Hindlimb muscle (tissue), 1 donor: ENCODE data around the gene C6orf58. TPM values are rescaled to one million over a fixed set of nuclear protein-coding genes. Genes with fewer than 3 reads are reported as not detected.

Source experiments
- DNase-seq: peaks from one replicate; pipeline ENCODE4 v3.0.0-alpha.2; 2013
- polyA plus RNA-seq: library from polyadenylated mRNA; unstranded; fragments of 120-200 nt; gene quantifications from one replicate; pipeline ENCODE4 v1.2.1, GENCODE V29; 2013; ENCODE audit not compliant: insufficient read length

The C6orf58 gene
- 1.0 TPM for polyA plus RNA-seq

DNA sequence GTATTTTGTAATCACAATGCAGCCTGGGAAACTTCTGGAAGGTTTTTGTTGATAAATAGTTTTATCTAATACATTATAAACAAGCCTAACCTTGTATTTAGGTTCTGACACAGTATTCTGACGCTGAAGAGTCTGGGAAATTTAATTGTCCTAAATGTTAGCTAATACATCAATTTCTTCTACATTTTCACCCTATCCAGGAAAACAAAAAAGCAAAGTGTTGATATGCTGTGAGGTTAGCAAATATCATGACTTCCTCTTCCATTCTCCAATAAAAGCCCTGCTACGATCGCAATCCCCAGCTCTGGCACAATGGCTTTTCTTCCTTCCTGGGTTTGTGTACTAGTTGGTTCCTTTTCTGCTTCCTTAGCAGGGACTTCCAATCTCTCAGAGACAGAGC, at the start of gene C6orf58:
C6orf58 (plus strand) TSS at position 301 of the 400 bp plus-strand sequence; CDS start at position 313, 12 bp downstream.
- no peak for DNase-seq

DNA sequence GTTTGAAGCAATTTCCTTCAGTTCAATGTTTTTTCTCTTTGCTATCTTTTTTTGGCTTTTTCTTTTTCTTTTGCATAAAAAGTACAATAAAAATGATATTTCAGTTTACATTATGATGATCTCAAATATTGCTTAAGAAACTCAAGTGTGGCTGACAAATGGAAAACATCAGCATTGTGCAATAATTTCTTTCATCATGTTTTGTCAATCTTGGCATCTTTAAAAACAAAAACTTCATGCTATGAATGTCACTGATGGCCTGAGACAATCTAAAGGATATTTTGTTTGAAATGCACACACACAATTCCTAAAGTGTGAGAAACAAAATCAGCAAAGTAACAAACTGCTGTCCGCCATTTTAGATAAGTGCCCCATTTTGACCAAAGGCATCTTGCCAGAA, 44.0 kb upstream of the C6orf58 start:
- DNase-seq: no peak

DNA sequence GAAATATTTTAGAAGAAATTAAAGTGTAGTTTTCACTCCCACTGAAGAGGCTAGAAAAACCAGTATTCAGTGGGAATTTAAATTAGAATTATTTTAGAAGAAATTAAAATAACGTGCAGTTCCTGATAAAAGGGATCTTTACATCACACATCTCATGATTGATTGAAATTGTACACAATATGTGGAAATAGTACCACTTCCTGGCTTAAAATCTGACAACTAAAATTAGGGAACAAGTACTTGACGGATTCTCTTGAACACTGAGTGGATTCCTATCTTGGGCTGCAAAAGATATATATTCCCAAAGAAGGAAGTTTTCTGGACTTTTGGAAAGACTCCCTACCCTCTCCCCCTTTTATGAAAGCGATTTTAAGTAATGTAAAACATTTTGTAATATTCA, 43.2 kb upstream of the C6orf58 start:
- DNase-seq: no peak

DNA sequence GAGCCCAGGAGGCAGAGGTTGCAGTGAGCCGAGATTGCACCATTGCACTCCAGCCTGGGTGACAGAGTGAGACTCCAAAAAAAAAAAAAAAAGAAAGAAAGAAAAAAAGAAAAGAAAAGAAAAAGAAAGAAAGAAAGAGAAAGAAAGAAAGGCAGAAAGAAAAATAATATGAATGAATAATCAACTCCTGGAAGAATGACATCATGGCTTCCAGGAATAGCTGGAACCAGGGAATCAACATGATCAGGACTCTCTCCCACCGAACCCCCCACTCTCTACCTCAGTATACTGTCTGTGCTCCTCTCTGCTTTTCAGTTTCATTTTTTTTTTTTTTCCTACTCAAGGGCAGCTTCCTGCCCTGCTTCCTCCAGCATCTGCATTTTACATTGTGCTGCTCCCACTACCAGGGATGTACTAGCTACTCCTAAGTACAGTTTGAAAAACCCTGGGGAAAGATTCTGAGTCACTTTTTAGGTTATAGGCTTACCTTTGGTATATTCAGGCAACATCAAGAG, 38.2 kb upstream of the C6orf58 start:
- DNase-seq: no peak

DNA sequence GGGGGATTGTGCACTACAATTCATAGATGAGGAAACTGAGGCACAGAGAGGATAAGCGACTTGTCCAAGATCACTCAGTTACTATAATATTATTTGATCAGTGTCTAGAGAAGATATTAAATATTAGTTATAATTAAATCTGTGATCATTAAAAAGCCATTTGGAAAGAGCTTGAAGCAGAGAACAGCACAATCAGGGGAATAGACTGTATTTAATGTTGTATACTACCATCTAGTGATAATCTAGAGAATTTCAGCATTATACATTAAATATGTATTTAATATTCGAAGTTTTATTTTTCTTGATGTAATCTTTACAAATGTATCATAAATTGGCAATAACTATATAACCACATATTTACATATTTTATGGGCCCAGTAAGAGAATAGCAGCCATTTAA, 37.7 kb upstream of the C6orf58 start:
- no peak for DNase-seq

DNA sequence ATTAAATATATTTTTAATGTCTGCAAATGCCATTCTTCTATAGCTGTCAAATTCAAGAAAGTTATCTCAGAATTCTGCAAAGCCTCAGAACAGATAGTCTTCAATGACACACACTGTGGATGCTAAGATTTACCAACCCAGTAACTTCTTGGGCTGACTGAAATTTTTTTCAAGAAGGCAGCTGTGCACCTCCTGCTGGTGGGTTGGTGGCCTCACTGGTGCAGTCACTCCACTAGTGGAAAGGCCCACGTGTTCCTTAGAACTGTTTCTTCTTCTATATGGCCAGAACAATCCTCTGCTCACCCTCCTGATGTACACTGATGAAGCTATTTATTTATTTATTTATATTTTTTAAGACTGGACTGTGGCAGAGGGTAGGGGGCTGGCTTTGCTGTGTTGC, 29.8 kb upstream of the C6orf58 start:
- no peak for DNase-seq

DNA sequence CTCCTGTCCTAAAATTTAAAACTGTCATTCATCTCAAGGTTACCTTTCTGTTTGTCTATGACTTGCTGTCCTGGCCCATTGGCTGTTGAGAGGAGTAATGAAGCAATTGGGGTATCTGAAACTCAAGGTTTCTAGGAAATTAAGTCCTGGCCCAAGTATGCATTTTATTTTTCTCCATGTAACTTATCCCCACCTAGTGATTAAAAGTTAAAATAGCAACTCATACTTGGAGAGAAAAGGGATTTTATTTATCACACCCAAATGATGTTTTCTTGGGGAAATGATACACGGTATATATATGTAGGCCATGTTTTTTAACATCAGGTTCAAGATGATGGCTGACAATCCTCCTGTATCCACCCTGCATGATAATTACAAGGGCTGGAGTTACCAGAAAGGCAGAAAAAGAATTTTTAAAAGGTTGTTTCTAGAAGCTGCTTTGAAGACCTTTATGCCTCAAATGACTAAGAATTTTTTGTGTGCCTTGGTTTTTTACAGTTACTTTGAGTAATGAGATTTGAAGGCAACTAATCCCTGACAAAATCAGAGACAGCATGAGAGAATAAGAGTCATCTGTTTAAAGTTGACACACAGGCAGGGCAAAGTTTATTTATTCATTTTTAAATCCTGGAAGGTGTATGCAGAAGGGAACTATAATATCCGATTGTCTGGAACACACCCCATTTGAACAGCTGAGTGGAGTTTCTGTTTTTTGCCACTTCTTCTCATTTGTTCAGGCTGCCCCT, 28.9 kb upstream of the C6orf58 start:
- DNase-seq: no peak

DNA sequence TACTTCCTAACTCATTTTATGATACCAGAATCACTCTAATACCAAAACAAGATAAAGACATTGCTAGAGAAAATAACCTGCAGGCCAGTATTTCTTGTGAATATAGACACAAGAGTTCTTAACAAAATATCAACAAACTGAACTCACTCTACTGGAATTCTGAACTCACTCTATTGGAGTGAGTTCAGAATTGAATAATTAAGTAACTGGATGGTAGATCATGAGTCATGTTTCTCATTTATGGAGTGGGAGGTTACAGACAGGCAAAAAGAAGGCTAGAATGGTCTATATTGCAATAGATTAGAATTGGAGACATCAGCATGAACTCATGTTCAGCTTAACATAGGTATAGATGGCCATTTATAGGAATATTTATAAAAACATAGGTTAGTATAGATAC, 26.6 kb upstream of the C6orf58 start:
- no peak for DNase-seq

DNA sequence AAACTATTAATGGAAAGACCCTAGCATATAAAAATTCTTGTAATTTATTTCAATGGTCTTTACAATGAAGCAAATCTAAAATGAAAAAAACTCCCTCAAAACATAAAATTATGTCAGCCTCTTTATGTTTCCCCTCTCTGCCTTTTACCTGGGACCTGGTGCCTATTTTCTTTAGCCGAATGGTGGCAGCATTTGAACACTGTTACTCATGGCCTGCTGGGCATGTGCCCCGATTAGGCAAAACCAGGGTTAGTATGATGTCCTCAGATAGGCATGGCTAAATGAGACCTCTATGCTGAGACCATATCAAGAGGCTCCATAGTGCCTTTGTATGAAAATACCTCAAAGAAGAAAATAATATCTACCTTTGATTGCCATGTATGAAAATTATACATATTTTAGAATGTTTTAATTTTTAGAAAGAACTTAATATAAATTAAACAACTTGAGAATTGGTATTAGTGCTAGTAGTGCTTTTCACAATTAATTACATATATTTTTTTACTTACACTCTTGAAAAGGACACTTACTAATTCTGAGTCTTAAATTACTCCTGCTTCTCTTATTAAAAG, 22.5 kb upstream of the C6orf58 start:
- DNase-seq: no peak

DNA sequence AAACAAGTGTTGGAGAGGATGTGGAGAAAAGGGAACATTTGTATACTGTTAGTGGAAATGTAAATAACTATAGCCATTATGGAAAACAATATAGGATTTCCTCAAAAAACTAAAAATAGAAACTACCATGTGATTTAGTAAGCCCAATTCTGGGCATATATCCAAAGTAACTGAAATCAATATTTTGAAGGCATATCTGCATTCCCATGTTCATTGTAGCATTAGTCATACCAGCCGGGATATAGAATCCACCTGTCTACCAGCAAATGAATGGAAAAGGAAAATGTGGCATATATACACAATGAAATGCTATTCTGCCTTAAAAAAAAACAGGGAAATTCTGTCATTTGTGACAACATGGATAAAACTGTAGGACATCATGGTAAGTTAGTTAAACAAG, 15.3 kb upstream of the C6orf58 start:
- no peak for DNase-seq

DNA sequence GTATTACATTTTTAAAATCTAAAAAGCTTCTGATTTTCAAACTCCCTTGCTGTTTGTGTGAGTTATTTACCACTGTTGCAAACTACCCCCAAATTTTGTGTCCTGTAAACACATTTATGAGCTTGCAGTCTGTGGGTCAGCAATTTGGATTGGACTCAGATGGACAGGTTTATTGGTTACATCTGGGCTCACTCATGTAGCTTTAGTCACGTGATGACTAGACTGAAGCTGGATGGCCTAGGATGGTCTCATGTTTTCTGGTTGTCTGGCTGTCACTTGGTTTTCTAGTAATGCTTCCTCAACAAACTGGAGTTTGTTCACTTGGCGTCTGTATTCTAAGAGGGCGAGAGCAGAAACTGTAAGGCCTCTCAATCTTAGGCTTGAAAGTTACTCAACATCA, 12.2 kb upstream of the C6orf58 start:
- no peak for DNase-seq

DNA sequence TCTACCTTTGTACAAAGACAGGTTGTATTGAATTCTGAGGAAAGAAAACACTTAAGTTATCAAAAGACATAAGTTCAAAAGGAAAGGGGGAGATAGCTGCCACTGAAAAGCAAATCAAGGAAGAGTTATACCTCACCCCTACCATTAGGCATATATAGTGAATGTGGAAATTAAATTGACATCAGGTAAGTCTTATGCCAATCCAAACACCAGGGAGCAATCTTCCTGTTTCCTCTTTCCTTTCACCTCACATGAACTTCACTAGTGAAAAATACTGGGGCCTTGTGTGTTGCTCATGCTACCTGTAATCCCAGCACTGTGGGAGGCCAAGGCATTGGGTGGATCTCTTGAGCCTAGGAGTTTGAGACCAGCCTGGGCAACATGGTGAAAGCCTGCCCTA, 10.9 kb upstream of the C6orf58 start:
- DNase-seq: no peak

DNA sequence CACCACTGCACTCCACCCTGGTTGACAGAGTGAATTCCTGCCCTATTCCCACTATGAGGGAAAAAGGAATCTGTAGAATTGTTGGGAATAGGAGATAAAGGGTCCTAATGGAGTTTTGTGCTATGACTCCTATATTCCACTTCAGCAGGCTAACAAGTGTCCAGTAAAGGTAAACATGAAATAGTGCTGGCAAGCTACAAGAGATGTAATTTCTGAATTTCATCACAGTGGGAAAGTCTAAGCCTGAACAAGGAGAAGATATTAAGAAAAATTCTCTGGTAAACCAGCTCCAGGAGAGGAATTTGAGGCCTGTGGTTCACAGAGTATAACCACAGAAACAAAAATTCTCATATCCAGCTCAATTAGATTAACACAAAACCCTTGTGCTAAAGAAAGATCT, 10.3 kb upstream of the C6orf58 start:
- no peak for DNase-seq

DNA sequence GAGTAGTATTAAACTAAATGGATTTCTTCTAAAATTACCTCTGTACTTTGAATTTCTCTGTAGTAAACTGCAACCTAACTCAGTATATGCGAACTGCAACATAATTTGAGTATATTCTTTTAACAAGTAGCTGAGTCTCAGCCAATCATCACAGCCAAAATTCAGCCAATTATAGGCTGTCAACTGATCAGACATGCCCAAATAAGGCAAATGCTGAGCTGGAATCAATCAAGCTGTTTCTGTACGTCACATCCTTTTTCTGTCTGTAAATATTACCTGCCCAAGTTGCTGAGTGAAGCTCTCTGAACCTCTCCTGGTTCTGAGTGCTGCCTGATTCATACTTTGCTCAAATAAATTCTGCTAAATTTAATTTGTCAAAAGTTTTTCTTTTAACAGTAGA, 9.5 kb upstream of the C6orf58 start:
- no peak for DNase-seq

DNA sequence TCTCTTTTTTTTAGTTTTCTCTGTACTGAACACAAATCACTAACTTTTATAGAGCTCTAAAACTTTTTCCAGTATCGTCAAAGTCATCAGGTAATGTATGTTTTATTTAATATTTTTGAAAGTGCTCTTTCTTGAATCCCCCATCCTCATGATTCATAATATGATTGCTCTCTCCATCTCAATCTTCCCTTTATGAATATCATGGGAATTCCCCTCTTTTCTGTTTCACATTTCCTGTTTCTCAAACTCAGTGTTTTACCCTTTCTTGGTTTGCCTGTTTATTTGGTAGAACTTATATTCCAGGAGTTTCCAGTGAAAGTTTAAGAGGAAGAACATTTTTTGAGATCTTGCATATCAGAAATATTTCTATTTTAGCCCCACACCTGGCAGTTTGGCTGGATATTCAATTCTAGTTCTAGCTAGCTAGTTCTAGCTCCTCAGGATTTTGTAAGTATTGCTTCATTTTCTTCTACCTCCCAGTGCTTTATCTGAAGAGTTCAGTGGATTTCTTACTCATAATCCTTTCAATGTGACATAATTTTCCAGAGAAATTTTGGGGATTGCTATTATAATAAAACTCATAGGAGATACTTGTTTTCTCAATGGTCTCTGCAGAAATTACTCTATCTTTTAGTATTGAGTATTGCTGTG, 6.1 kb upstream of the C6orf58 start:
- no peak for DNase-seq

DNA sequence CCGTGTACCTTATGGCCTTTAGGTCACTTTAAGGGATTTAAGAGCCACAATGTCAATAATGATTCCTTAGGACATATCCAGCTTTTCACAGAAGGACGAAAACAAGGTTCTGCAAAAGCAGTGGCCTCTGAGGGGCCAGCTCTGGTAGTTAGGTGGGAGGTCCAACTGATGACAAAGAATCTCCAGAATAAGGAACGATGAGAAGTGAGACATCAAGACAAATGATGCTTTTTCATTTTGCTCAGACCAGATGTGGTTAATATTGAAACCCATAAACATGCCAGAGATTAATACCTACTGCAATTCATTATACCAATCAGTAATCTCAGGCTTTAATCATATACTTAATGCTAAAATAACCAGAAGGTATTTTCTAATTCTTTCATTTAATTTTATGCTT, 1.9 kb downstream of the C6orf58 start:
- DNase-seq: no peak

DNA sequence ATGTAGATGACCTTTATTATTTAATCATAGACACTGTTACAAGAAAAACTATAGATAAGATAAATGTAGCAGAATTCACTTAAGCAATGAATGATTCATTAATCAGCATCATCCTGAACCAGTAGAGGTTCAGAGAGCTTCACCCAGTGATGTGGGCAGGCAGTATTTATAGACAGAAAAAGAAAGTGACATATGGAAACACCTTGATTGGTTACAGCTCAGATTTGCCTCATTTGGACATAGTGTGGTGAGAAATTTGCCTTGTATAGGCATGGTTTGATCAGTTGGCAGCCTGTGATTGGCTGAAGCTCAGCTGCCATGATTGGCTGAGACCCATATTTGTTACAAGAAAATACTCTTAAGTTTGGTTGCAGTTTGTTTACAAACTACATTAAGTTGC, 4.6 kb downstream of the C6orf58 start:
- no peak for DNase-seq

DNA sequence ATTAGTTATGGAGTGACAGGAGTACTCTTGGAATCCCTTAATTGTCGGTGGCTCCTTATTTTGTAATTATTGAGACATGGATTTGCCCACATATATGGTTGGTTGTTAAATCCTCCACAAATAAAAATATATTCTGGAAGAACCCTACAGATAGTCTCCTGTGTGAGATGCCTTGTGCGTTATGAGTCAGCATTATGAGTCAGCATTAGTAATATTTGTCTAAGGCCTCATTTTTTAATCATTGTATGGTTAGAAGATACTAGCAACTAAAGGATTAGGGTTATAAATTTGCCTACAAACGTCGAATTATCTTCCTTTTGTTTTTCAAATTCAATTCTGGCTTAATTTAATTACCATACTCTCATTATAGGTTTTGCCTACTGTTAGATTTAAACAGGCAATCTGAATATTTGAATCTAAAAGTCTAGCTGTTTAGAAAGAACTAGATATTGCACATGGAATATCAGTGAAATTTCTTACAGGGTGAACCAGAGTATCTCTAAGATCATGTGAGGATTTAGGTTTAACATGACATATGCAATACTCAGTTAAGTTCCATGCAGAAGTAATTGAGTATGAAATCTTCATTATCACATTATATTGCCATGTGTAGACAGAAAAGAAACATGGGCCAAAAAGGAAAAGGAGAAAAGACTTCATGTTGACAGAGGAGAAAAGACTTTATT, 5.9 kb downstream of the C6orf58 start:
- DNase-seq: no peak

DNA sequence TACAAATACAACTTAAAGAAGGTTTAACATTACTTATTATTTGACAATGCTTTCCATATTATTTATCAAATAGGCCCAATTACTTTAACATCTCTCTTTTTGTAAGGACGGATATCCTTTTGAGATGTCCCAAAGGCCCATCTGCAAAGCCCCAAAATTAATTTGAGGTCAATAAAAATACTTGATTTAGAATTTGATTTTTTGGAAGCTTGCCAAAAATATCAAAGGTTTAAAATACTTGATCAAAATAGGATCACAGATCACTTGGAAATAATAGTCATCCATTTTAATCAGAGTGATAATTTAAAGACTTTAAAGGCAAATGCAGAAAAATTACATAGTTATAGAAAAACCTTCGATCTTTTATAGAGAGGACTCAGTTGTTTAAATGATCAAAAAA, 8.1 kb downstream of the C6orf58 start:
- DNase-seq: no peak

DNA sequence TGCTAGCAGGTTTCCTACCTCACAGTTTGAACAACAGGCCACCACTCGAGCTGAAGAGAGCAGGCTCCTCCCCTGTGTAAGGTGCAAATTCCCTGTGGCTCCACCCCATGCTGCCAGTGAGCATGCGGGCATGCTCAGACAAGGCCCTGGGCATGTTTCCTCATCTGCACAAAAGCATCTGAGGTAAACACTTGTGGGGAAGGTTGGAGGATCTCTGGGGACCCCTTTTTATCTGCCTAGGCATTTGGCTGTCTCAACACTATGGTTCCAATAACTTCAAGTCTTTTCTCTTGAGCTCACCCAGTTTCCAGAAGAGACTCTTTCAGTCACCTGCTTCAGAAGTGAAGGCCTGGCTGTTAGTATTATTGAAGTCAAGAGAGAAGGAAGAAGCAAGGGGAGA, 9.4 kb downstream of the C6orf58 start:
- no peak for DNase-seq

DNA sequence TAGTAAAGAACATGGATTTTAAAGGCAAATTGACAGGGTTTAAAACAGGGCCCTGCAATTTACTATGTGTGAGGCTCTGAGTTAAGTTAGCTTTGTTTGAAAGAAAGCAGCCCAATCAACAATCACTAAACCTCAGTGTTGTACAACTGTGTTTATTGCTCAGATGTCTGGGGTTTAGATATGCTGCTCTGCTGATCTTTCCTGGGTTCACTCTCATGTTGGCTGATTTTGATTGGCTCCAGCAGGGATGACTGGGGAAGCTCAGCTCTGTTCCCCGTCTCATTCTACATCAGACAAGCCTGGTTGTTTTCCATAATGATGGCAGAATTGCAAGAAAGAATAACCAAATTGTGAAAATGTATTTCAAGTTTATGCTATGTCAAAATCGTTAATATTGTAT, 10.9 kb downstream of the C6orf58 start:
- no peak for DNase-seq

DNA sequence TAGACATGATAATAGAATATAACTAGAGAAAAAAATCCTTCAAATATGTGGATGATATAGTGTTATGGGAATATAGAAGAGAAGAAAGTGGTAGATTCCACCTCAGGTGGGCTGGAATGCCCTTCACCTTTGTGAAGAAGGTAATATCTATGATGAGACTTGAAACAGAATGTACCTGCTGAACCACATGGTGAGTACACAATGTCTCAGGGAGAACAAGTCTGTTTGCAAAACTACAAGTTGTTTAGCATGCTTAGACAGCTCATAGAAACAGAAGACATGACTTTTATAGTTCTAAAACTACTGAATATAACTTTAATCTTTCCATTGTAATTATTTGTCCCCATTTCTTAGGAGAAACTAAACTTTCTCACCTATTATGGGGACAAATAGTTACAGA, 12.2 kb downstream of the C6orf58 start:
- DNase-seq: no peak

DNA sequence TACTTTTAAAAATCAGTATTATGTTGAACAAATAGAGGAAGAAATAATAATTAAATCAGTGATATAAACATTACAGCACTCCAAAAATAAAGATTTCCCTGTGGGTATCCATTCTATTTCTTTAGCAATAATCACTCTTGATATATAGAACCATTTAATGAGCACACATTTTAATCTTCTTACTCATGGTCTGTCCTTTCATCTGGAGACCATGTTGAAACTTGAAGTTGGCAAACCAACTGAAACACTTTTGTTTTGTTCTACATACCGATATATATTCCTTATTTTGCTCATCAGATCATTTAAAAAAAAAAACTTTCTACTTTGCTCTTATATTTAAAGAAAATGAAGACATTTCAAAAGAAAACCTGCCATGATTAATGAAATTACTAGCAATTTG, 13.4 kb downstream of the C6orf58 start:
- no peak for DNase-seq
